GM12878 (cell line): ENCODE results near the gene GAB3. TPM values are rescaled to one million over a fixed set of nuclear protein-coding genes. Genes with fewer than 3 reads are reported as not detected.

Experiments used
- ATAC-seq: fragments of 200-7000 bp; cut with Tn5 transposase; 3 replicates; pipeline ENCODE4 v1.9.1; 2020; ENCODE audit warnings: mild to moderate bottlenecking, moderate library complexity
- BruUV-seq: library from RNA; stranded (reverse); fragments of 400-500 nt; replicated peaks from 2 replicates; lab custom pipeline; 2021; lab: Mats Ljungman, UMichigan
- CTCF ChIA-PET: fragments of 300-600 bp; sonication (Branson Sonifier 250); formaldehyde crosslinking; extraction: SDS; loops from one replicate; lab custom pipeline; 2021; ENCODE audit warnings: inconsistent platforms; lab: Yijun Ruan, JAX
- POLR2A ChIA-PET: fragments of 350-600 bp; formaldehyde crosslinking; extraction: SDS; loops from one replicate; lab custom pipeline; 2021; ENCODE audit warnings: inconsistent platforms; lab: Charles Lee
- RAD21 ChIA-PET: fragments of 300-600 bp; sonication (Branson Sonifier 250); formaldehyde crosslinking; loops from one replicate; lab custom pipeline; 2023; ENCODE audit warnings: antibody characterized with exemption; ENCODE audit not compliant: unreplicated experiment; lab: Charles Lee
- SMC1A ChIA-PET: fragments of 300-600 bp; sonication (Branson Sonifier 250); formaldehyde crosslinking; loops from one replicate; lab custom pipeline; 2023; ENCODE audit not compliant: unreplicated experiment, uncharacterized antibody; lab: Charles Lee
- DNase-seq: peaks from one replicate; pipeline ENCODE4 v3.0.0-alpha.2; 2011; ENCODE audit warnings: low read depth, low spot score
- FAIRE-seq: peaks from 3 replicates; lab custom pipeline; 2011; peaks lifted over from hg19 to GRCh38; lab: Jason Lieb, UNC
- H2AFZ ChIP-seq: 2 replicates; pipeline ENCODE4 v1.6.0; 2011; ENCODE audit warnings: low read depth, low read length, control low read depth; ENCODE audit not compliant: control insufficient read depth
- H3K27ac ChIP-seq: 2 replicates; pipeline ENCODE4 v1.5.1; 2011; ENCODE audit warnings: control low read depth; ENCODE audit not compliant: control insufficient read depth, insufficient read depth
- H3K27me3 ChIP-seq, 2 experiments: replicated peaks in 1 of 2; 2 replicates each; pipeline versions ENCODE4 v1.6.0 to v1.6.1; 2011; ENCODE audit warnings: low read length in 1 of 2; ENCODE audit not compliant: control insufficient read depth in 2 of 2, insufficient read depth in 2 of 2
- H3K36me3 ChIP-seq, 2 experiments: 2 replicates each; pipeline ENCODE4 v1.5.1; 2011; ENCODE audit warnings: low read length in 1 of 2; ENCODE audit not compliant: control insufficient read depth in 2 of 2, insufficient read depth in 2 of 2
- H3K4me1 ChIP-seq: 2 replicates; pipeline ENCODE4 v1.6.1; 2011; ENCODE audit warnings: mild to moderate bottlenecking, low read length, moderate library complexity, mixed read lengths; ENCODE audit not compliant: control insufficient read depth, insufficient read depth
- H3K4me2 ChIP-seq: 2 replicates; pipeline ENCODE4 v1.6.0; 2011; ENCODE audit warnings: control low read depth; ENCODE audit not compliant: control insufficient read depth, insufficient read depth
- H3K4me3 ChIP-seq: fragments of 200-600 bp; sonication (generic); 2 replicates; pipeline ENCODE4 v1.5.1; 2016
- H3K79me2 ChIP-seq: 2 replicates; pipeline ENCODE4 v1.6.0; 2011; ENCODE audit warnings: low read length; ENCODE audit not compliant: control insufficient read depth, insufficient read depth
- H3K9ac ChIP-seq: 2 replicates; pipeline ENCODE4 v1.8.0; 2011; ENCODE audit warnings: low read length, control low read depth, mixed read lengths; ENCODE audit not compliant: control insufficient read depth, insufficient read depth
- H3K9me3 ChIP-seq: replicated peaks from 3 replicates; pipeline ENCODE4 v1.5.1; 2011; ENCODE audit warnings: mild to moderate bottlenecking, low read length; ENCODE audit not compliant: control insufficient read depth, insufficient read depth
- H4K20me1 ChIP-seq: 2 replicates; pipeline ENCODE4 v1.6.0; 2011; ENCODE audit not compliant: control insufficient read depth, insufficient read depth
- CHD1 ChIP-seq: IDR thresholded peaks from 2 replicates; pipeline ENCODE4 v1.6.1; 2012; ENCODE audit warnings: low read depth, low read length, improper control_type of control experiment
- CREM ChIP-seq: IDR thresholded peaks from 2 replicates; pipeline ENCODE4 v1.6.1; 2014; ENCODE audit warnings: antibody characterized with exemption, low read depth
- CUX1 ChIP-seq: IDR thresholded peaks from 2 replicates; pipeline ENCODE4 v1.6.1; 2012; ENCODE audit warnings: improper control_type of control experiment, low read depth, low read length; ENCODE audit not compliant: insufficient replicate concordance
- MXI1 ChIP-seq: fragments of 150-350 bp; IDR thresholded peaks from 2 replicates; pipeline ENCODE4 v1.6.1; 2011; ENCODE audit warnings: low read depth, mild to moderate bottlenecking, inconsistent platforms, low read length, improper control_type of control experiment
- MYB ChIP-seq: fragments of 150-350 bp; IDR thresholded peaks from 2 replicates; pipeline ENCODE4 v1.6.1; 2014; ENCODE audit warnings: mild to moderate bottlenecking, low read depth, low read length, borderline replicate concordance
- MYC ChIP-seq: IDR thresholded peaks from 2 replicates; pipeline ENCODE4 v1.6.1; 2011; ENCODE audit warnings: mild to moderate bottlenecking, low read length, moderate library complexity, inconsistent platforms; ENCODE audit not compliant: insufficient read depth, insufficient replicate concordance, insufficient read length, severe bottlenecking
- NR2C1 ChIP-seq: fragments of 450-650 bp; IDR thresholded peaks from 2 replicates; pipeline ENCODE4 v1.6.1; 2017; ENCODE audit warnings: antibody characterized with exemption, mild to moderate bottlenecking, moderate library complexity
- SMC3 ChIP-seq: IDR thresholded peaks from 2 replicates; pipeline ENCODE4 v1.6.1; 2011; ENCODE audit warnings: low read length, improper control_type of control experiment, borderline replicate concordance
- SREBF2 ChIP-seq: IDR thresholded peaks from 2 replicates; pipeline ENCODE4 v1.6.1; 2012; ENCODE audit warnings: mild to moderate bottlenecking, low read length
- STAT1 ChIP-seq: fragments of 450-650 bp; conservative IDR thresholded peaks from 2 replicates; pipeline ENCODE4 v1.6.1; 2014; ENCODE audit warnings: antibody characterized with exemption, mild to moderate bottlenecking
- USF2 ChIP-seq: IDR thresholded peaks from 2 replicates; pipeline ENCODE4 v1.6.1; 2011; ENCODE audit warnings: low read depth, low read length, improper control_type of control experiment, borderline replicate concordance
- ZSCAN29 ChIP-seq: fragments of 450-650 bp; IDR thresholded peaks from 2 replicates; pipeline ENCODE4 v1.6.1; 2017; ENCODE audit warnings: mild to moderate bottlenecking, moderate library complexity
- WGBS: methylation state at CpG from one replicate; pipeline ENCODE4 v1.1.6; 2016; ENCODE audit warnings: low lambda C conversion rate; ENCODE audit not compliant: insufficient replicate concordance, insufficient coverage; ENCODE audit errors: missing lambda C conversion rate; 5-methylcytosine and 5-hydroxymethylcytosine counted together
- in situ Hi-C: fragments of 300-500 bp; cut with MboI; formaldehyde crosslinking; loops from 9 replicates; pipeline ENCODE4 v1.14.3; 2018; ENCODE audit warnings: mixed read lengths
- intact Hi-C: fragments of 100-400 bp; cut with micrococcal nuclease; formaldehyde crosslinking; loops from one replicate; pipeline ENCODE4 v1.14.2; 2022; ENCODE audit not compliant: unreplicated experiment
- polyA plus RNA-seq, 11 experiments: library from polyadenylated mRNA; depleted of rRNA in 4 of 11; unstranded in 6 of 11; stranded (reverse) in 5 of 11; fragments of >200 nt; fragmentation: Nextera tagmentation in 4 of 11; fragmentation: Illumina TruSeq in 1 of 11; extraction: Ambion mirVana in 4 of 11; extraction: Trizol in 1 of 11; gene quantifications; 1 replicate in 1 of 11; 2 replicates in 10 of 11; pipeline versions ENCODE4 v1.2.1 to v1.2.3, GENCODE V29; 2011 to 2016; ENCODE audit warnings: inconsistent platforms in 2 of 11, missing spikeins in 2 of 11, low read depth in 1 of 11
- total RNA-seq, 4 experiments: library from RNA; depleted of rRNA in 3 of 4; stranded (reverse); fragments of >200 nt in 3 of 4; fragmentation: Illumina TruSeq in 1 of 4; extraction: Trizol in 1 of 4; gene quantifications; 2 replicates each; pipeline versions ENCODE4 v1.2.1 to v1.2.3, GENCODE V29; 2013 to 2021
- TF ChIP-seq, protein P1 (sequence below), 3 experiments: IDR thresholded peaks in 2 of 3; conservative IDR thresholded peaks in 1 of 3; 2 replicates each; pipeline ENCODE4 v1.5.1; 2011; ENCODE audit warnings: low read depth in 3 of 3, low read length in 3 of 3, mild to moderate bottlenecking in 3 of 3, control low read depth in 2 of 3, moderate library complexity in 2 of 3, inconsistent platforms in 1 of 3, mixed read lengths in 1 of 3; ENCODE audit not compliant: control insufficient read depth in 2 of 3, insufficient read depth in 1 of 3; ENCODE audit errors: extremely low read depth in 1 of 3
- TF ChIP-seq, protein P2 (sequence below): IDR thresholded peaks from 2 replicates; pipeline ENCODE4 v1.6.1; 2012; ENCODE audit warnings: low read depth, low read length, improper control_type of control experiment

Gene GAB3
- total and polyA plus RNA-seq, 10 of the 15 experiments (the other 5 are each of a cell fraction or from before 2014, with no cell fraction given), result 0.10 to 2.0 (median 0.85) TPM

GRCh38 chrX:154653048-154653401, 97.9 kb downstream of the GAB3 start (continued):
- TF ChIP-seq CUX1, result no peak
- TF ChIP-seq MXI1, result no peak
- TF ChIP-seq MYC, result no peak

- 69% methylated on average over 22 of the region's 30 CpGs for WGBS
- intact Hi-C loops, result no loop called here
- POLR2A ChIA-PET, result no interaction called here
- Histone ChIP-seq H3K27me3 (no peaks in the 10 kb centered on the region), H3K9me3 (no peaks in the 10 kb centered on the region), H3K4me2 (no peak overlapping the region), H3K27ac (no peak overlapping the region), H3K79me2 (no peaks in the 10 kb centered on the region), H3K4me1 (no peaks in the 10 kb centered on the region), H3K4me3 (no peak overlapping the region), H4K20me1 (no peaks in the 10 kb centered on the region), H3K36me3 (no peaks in the 10 kb centered on the region), H3K9ac (no peak overlapping the region), H2AFZ (no peak overlapping the region)
- FAIRE-seq, result no peak
- RAD21 ChIA-PET, result no interaction called here
- SMC1A ChIA-PET, result no interaction called here
- BruUV-seq, result no TSS peak
- in situ Hi-C loops, result no loop called here
- no peak for DNase-seq
- no peak for ATAC-seq
- CTCF ChIA-PET, result no interaction called here
- TF ChIP-seq STAT1 (no peak), USF2 (no peak), MYB (no peak), ZSCAN29 (no peak), SMC3 (no peak), SREBF2 (no peak), NR2C1 (no peak), CHD1 (no peak), CREM (no peak)
- TF ChIP-seq, protein P1, sequence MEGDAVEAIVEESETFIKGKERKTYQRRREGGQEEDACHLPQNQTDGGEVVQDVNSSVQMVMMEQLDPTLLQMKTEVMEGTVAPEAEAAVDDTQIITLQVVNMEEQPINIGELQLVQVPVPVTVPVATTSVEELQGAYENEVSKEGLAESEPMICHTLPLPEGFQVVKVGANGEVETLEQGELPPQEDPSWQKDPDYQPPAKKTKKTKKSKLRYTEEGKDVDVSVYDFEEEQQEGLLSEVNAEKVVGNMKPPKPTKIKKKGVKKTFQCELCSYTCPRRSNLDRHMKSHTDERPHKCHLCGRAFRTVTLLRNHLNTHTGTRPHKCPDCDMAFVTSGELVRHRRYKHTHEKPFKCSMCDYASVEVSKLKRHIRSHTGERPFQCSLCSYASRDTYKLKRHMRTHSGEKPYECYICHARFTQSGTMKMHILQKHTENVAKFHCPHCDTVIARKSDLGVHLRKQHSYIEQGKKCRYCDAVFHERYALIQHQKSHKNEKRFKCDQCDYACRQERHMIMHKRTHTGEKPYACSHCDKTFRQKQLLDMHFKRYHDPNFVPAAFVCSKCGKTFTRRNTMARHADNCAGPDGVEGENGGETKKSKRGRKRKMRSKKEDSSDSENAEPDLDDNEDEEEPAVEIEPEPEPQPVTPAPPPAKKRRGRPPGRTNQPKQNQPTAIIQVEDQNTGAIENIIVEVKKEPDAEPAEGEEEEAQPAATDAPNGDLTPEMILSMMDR (IDR thresholded peaks at IDR 0.05 in 2 of 3, conservative IDR thresholded peaks at IDR 0.05 in 1 of 3; ENCODE audit: control insufficient read depth in 2 of 3, extremely low read depth in 1 of 3, insufficient read depth in 1 of 3, low read depth in 3 of 3, low read length in 3 of 3), result no peak
- TF ChIP-seq, protein P2, sequence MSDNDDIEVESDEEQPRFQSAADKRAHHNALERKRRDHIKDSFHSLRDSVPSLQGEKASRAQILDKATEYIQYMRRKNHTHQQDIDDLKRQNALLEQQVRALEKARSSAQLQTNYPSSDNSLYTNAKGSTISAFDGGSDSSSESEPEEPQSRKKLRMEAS, result no peak
Observed at GRCh38 chrX:154652311-154653047, 98.4 kb downstream of the GAB3 start.
